Stomach (tissue), 4 donors: ENCODE results near the gene LGALS12.

Experiments
- CTCF ChIP-seq, 7 experiments: fragments of 450-650 bp in 4 of 7; fragments of 200-600 bp in 3 of 7; sonication (generic) in 3 of 7; IDR thresholded peaks; one replicate each; pipeline ENCODE4 v1.5.1; 2016 to 2019; ENCODE audit warnings: antibody characterized with exemption in 7 of 7, control low read depth in 2 of 7, mild to moderate bottlenecking in 1 of 7
- POLR2A ChIP-seq, 4 donors: fragments of 450-650 bp; IDR thresholded peaks; one replicate each; pipeline ENCODE4 v1.6.1; 2016; ENCODE audit warnings: antibody characterized with exemption in 4 of 4, control low read depth in 2 of 4, mild to moderate bottlenecking in 1 of 4, moderate library complexity in 1 of 4

GRCh38 chr11:63564056-63564774, 58.3 kb downstream of the LGALS12 start:
- TF ChIP-seq CTCF (IDR thresholded peaks at IDR 0.05) = no peak
- TF ChIP-seq POLR2A (IDR thresholded peaks at IDR 0.05) = no peak
